COR-L47 (cell line): ENCODE measurements around the gene UBXN4.
"Not testable (repeated sequence)": the region's sequence is repeated elsewhere in the genome, so short reads cannot be mapped to it uniquely, and the experiment has no call there.

Experiments used
- DNase-seq: peaks from one replicate; lab custom pipeline; 2025; lab: John Stamatoyannopoulos, UW

UBXN4 gene

GRCh38 chr2:135807874-135808273, 66.2 kb downstream of the UBXN4 start:
- DNase-seq, result not testable (repeated sequence)

- no peak for DNase-seq
Measured at GRCh38 chr2:135812907-135813511, 71.4 kb downstream of the UBXN4 start.

- DNase-seq, result no peak
Measured at GRCh38 chr2:135815269-135815668, 73.6 kb downstream of the UBXN4 start.

- DNase-seq, result no peak
Measured at GRCh38 chr2:135817466-135817865, 75.8 kb downstream of the UBXN4 start.

- DNase-seq, result no peak
Measured at GRCh38 chr2:135817951-135818350, 76.3 kb downstream of the UBXN4 start.

GRCh38 chr2:135818937-135819610, 77.4 kb downstream of the UBXN4 start:
- no peak for DNase-seq

GRCh38 chr2:135820003-135820618, 78.5 kb downstream of the UBXN4 start:
- no peak for DNase-seq

- no peak for DNase-seq
Measured at GRCh38 chr2:135821190-135821589, 79.5 kb downstream of the UBXN4 start.

GRCh38 chr2:135822855-135823254, 81.2 kb downstream of the UBXN4 start:
- DNase-seq, result no peak

- DNase-seq, result no peak
Measured at GRCh38 chr2:135825131-135825530, 83.5 kb downstream of the UBXN4 start.

- no peak for DNase-seq
Measured at GRCh38 chr2:135825550-135826176, 84.0 kb downstream of the UBXN4 start.

GRCh38 chr2:135826544-135826943, 84.9 kb downstream of the UBXN4 start:
- DNase-seq, result no peak

- DNase-seq, result peak; percentile 60
Measured at GRCh38 chr2:135829378-135830135, 87.9 kb downstream of the UBXN4 start.

- DNase-seq, result no peak
Measured at GRCh38 chr2:135831180-135831812, 89.6 kb downstream of the UBXN4 start.

GRCh38 chr2:135832891-135833290, 91.2 kb downstream of the UBXN4 start:
- no peak for DNase-seq
